NCI-H2196 (cell line): Measurements from ENCODE around the gene SPRR3.

Experiments used
- DNase-seq: peaks from one replicate; lab custom pipeline; 2025; ENCODE audit not compliant: unreplicated experiment; lab: John Stamatoyannopoulos, UW

The SPRR3 gene

GRCh38 chr1:153001382-153001781, at the start of gene SPRR3:
TSS of gene SPRR3 (plus strand) at chr1:153001749. CDS start at chr1:153003021, 1,272 bp downstream.
- no peak for DNase-seq

- DNase-seq = no peak
Observed at GRCh38 chr1:152953761-152954160, 47.8 kb upstream of the SPRR3 start.

GRCh38 chr1:152954436-152954835, 47.1 kb upstream of the SPRR3 start:
- no peak for DNase-seq

- DNase-seq = no peak
Observed at GRCh38 chr1:152957561-152957960, 44.0 kb upstream of the SPRR3 start.

- DNase-seq = no peak
Observed at GRCh38 chr1:152959273-152959672, 42.3 kb upstream of the SPRR3 start.

GRCh38 chr1:152959801-152960451, 41.6 kb upstream of the SPRR3 start:
- no peak for DNase-seq

- no peak for DNase-seq
Observed at GRCh38 chr1:152960452-152961044, 41.0 kb upstream of the SPRR3 start.

- DNase-seq = no peak
Observed at GRCh38 chr1:152961226-152961891, 40.2 kb upstream of the SPRR3 start.

GRCh38 chr1:152962876-152963415, 38.6 kb upstream of the SPRR3 start:
- DNase-seq = no peak

GRCh38 chr1:152964536-152964935, 37.0 kb upstream of the SPRR3 start:
- DNase-seq = no peak

GRCh38 chr1:152965853-152966252, 35.7 kb upstream of the SPRR3 start:
- DNase-seq = no peak

- DNase-seq = no peak
Observed at GRCh38 chr1:152967201-152967600, 34.3 kb upstream of the SPRR3 start.

GRCh38 chr1:152968248-152968647, 33.3 kb upstream of the SPRR3 start:
- no peak for DNase-seq

GRCh38 chr1:152969036-152969435, 32.5 kb upstream of the SPRR3 start:
- no peak for DNase-seq

- DNase-seq = no peak
Observed at GRCh38 chr1:152970495-152970894, 31.1 kb upstream of the SPRR3 start, which contains the start of gene SPRR4. TSS of gene SPRR4 (plus strand) at chr1:152970648. CDS start at chr1:152971891, 1,243 bp downstream.

- DNase-seq = no peak
Observed at GRCh38 chr1:152972196-152972886, 29.2 kb upstream of the SPRR3 start.

- DNase-seq = no peak
Observed at GRCh38 chr1:152976688-152977087, 24.9 kb upstream of the SPRR3 start.

- no peak for DNase-seq
Observed at GRCh38 chr1:152977614-152978013, 23.9 kb upstream of the SPRR3 start.

- DNase-seq = no peak
Observed at GRCh38 chr1:152980676-152981075, 20.9 kb upstream of the SPRR3 start.

GRCh38 chr1:152981146-152981871, 20.2 kb upstream of the SPRR3 start:
- DNase-seq = no peak

GRCh38 chr1:152982076-152982475, 19.5 kb upstream of the SPRR3 start:
- DNase-seq = no peak
